ENCODE data around the gene HEPACAM2.

HEPACAM2 gene

GRCh38 chr7:93235541-93235940 is 9.3 kb upstream of the HEPACAM2 start:
- H3K36me3 ChIP-seq, result peaks cover 0 to 2% (median 0%) of the 10 kb centered on the region in 3 donors
- TF ChIP-seq, protein P1, sequence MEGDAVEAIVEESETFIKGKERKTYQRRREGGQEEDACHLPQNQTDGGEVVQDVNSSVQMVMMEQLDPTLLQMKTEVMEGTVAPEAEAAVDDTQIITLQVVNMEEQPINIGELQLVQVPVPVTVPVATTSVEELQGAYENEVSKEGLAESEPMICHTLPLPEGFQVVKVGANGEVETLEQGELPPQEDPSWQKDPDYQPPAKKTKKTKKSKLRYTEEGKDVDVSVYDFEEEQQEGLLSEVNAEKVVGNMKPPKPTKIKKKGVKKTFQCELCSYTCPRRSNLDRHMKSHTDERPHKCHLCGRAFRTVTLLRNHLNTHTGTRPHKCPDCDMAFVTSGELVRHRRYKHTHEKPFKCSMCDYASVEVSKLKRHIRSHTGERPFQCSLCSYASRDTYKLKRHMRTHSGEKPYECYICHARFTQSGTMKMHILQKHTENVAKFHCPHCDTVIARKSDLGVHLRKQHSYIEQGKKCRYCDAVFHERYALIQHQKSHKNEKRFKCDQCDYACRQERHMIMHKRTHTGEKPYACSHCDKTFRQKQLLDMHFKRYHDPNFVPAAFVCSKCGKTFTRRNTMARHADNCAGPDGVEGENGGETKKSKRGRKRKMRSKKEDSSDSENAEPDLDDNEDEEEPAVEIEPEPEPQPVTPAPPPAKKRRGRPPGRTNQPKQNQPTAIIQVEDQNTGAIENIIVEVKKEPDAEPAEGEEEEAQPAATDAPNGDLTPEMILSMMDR (IDR thresholded peaks at IDR 0.05), result no peak
- no peak for DNase-seq

DNA sequence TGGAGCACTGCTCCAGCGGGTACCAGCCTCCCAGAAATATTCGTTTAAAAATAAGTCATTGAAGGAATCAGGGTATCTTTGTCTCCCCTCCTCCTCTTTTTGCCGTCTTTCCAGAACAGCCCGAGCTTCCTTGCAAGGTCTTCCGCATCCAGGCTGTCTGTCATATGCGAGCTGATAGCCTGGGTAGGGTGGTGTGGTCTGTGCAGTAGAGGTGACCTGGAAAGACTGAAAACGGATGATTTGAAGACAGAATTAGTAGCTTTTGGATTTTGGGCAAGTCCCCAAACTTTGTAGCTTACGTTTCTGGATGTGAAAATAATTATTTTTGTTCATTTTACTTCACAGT is 6.4 kb upstream of the HEPACAM2 start:
- H3K9me3 ChIP-seq, result no peaks in the 10 kb centered on the region
- peak overlapping the region; percentile 68 to 79 for H3K4me3 ChIP-seq
- TF ChIP-seq, protein P1 (IDR thresholded peaks at IDR 0.05), result no peak
- peak overlapping the region; percentile 30 to 69 for H3K27ac ChIP-seq
- no peaks in the 10 kb centered on the region for H3K36me3 ChIP-seq
- DNase-seq, result no peak
- intact Hi-C loops (cut with DNase I; ENCODE audit: low total_unique reads), result no loop called here
- H3K4me1 ChIP-seq, result peaks cover 0 to 7% (median 6%) of the 10 kb centered on the region in 4 donors
- no peaks in the 10 kb centered on the region for H3K27me3 ChIP-seq

More at GRCh38 chr7:93235541-93235940, 9.3 kb upstream of the HEPACAM2 start:
- Histone ChIP-seq H3K4me3 (no peak overlapping the region), H3K27me3 (no peaks in the 10 kb centered on the region), H3K4me1 (peaks cover 0 to 7% (median 6%) of the 10 kb centered on the region in 4 donors), H3K27ac (no peak overlapping the region), H3K9me3 (no peaks in the 10 kb centered on the region)
- intact Hi-C loops (cut with DNase I; ENCODE audit: low total_unique reads), result no loop called here

DNA sequence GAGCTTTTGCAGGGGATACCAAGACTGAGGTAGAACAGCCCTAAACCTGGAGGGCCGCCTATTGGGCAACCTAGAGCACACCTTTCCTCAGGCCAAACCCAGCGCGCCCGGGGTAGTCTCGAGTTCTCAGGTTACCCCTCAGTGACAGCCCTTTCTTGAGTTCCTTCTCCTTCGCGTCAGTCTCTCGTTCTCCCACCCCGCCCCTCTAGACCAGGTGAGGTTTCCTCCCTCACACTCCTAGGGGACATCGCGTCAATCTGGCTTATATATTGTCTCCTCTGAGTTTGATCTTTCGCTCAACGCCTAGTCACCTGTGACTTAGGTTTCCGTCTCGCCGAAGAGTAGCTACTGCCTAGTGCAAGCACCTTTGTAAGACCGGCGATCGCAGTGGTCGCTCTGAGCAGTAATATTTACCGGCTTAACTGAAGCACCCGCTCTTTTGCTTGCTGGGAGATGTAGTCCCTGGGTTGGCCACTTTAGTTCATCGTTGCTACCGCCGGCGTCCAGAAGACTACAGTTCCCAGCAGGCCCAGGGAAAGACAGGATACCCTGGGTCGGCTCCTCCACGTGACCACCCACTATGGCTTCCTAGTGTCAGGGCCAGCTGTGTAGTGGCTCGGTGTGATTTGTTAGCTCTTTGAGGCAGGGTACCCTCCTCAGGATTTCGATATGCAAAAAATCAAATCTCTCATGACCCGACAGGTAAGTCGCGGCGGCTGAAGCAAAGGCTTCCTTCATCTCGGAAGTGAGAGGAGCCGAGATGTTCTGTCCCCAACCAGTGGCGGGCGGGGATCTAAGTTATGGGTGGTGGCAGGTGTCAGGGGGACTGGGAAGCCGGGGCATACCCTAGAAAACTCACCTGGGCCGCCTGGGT is 5.8 kb upstream of the HEPACAM2 start, which contains the start of gene VPS50:
VPS50 (plus strand) TSS at position 568 of the 874 bp plus-strand sequence; CDS start at position 670, 102 bp downstream.
- Histone ChIP-seq H3K27ac (peak within 1 kb of the TSS; percentile 30 to 69), H3K9me3 (no peaks in the 10 kb centered on the region), H3K27me3 (no peaks in the 10 kb centered on the region), H3K4me3 (peak within 1 kb of the TSS; percentile 68 to 79), H3K4me1 (peaks cover 0 to 7% (median 6%) of the 10 kb centered on the region in 4 donors), H3K36me3 (no peaks in the 10 kb centered on the region)
- intact Hi-C loops (cut with DNase I; ENCODE audit: low total_unique reads), result no loop called here
- TF ChIP-seq, protein P1 (IDR thresholded peaks at IDR 0.05), result peak in 1 of 2 experiments; percentile 34
- peak; percentile 97 for DNase-seq

DNA sequence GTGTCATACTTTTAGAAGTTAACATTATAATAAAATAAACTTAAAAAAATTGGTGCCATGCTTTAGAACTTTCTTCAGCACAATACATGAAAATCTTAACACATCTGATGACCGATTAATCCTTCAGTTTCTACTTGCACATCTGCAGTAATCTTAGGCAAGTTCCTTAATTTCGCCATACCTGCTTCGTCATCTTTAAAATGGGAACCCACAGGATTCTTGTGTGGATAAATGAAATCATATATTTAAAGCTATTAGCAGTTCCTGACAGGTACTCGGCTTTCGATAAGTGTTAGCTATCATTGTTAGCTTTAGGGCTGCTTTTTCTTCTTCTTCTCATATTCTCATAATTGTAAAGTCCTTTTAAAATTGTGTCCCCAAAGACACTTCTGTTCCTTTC is 5.0 kb upstream of the HEPACAM2 start:
- Histone ChIP-seq H3K27ac (no peak overlapping the region), H3K36me3 (no peaks in the 10 kb centered on the region), H3K4me3 (peak overlapping the region; percentile 68 to 79), H3K4me1 (peaks cover 0 to 7% (median 6%) of the 10 kb centered on the region in 4 donors), H3K9me3 (no peaks in the 10 kb centered on the region), H3K27me3 (no peaks in the 10 kb centered on the region)
- DNase-seq, result no peak
- TF ChIP-seq, protein P1 (IDR thresholded peaks at IDR 0.05), result no peak
- intact Hi-C loops (cut with DNase I; ENCODE audit: low total_unique reads), result no loop called here

DNA sequence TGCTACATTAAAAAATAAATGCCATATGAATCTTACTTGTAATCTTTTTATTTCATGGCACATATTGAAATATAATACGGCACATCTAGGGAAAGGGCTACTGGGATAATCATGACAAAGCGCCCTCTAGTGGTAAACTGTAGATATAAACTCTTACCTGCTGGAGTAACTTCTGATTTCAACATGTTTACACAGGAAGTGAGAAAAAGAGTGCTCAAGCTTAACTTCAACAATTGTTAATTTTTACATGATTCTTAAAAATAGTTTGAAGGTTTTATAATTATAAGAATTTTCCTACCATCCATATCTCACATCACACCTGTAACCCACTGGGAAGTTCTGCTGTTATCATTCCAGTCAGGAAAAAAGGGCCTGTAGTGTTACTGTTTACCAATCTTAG is 2.0 kb upstream of the HEPACAM2 start:
- no peaks in the 10 kb centered on the region for H3K36me3 ChIP-seq
- intact Hi-C loops (cut with DNase I; ENCODE audit: low total_unique reads), result no loop called here
- H3K27me3 ChIP-seq, result no peaks in the 10 kb centered on the region
- TF ChIP-seq, protein P1 (IDR thresholded peaks at IDR 0.05), result peak; percentile 62 to 76
- no peak overlapping the region for H3K27ac ChIP-seq
- no peak for DNase-seq
- H3K4me3 ChIP-seq, result no peak overlapping the region
- no peaks in the 10 kb centered on the region for H3K9me3 ChIP-seq
- peaks cover 0 to 7% (median 4%) of the 10 kb centered on the region in 4 donors for H3K4me1 ChIP-seq
